Body of pancreas (tissue), 4 donors: ENCODE results near the gene NEMP2. TPM values are rescaled to one million over a fixed set of nuclear protein-coding genes. Genes with fewer than 3 reads are reported as not detected.

Experiments
- ATAC-seq: fragments of 150-250 bp; one replicate; pipeline ENCODE4 v1.9.1; 2016
- DNase-seq, 4 donors: peaks; one replicate each; pipeline ENCODE4 v3.0.0-alpha.2; 2019
- H3K27ac ChIP-seq, 4 donors: fragments of 200-600 bp; sonication (generic); 1 replicate in 3 of 4; 2 replicates in 1 of 4; pipeline versions ENCODE4 v1.5.1 to v1.6.1; 2016 to 2019; ENCODE audit warnings: mild to moderate bottlenecking in 1 of 4, mixed read lengths in 1 of 4, moderate library complexity in 1 of 4
- H3K27me3 ChIP-seq, 2 donors: fragments of 200-600 bp; sonication (generic); one replicate each; pipeline ENCODE4 v1.6.0; 2016; ENCODE audit warnings: mild to moderate bottlenecking in 1 of 2
- H3K36me3 ChIP-seq, 2 donors: fragments of 200-600 bp; sonication (generic); replicated peaks in 1 of 2; 2 replicates each; pipeline ENCODE4 v1.5.1; 2016; ENCODE audit warnings: low read depth in 2 of 2; ENCODE audit not compliant: insufficient read depth in 1 of 2
- H3K4me1 ChIP-seq: fragments of 200-600 bp; sonication (generic); one replicate; pipeline ENCODE4 v1.6.0; 2016
- H3K4me3 ChIP-seq, 2 donors: fragments of 200-600 bp; sonication (generic); 1 replicate in 1 of 2; 2 replicates in 1 of 2; pipeline ENCODE4 v1.5.1; 2016 to 2019
- H3K9me3 ChIP-seq, 3 donors: fragments of 200-600 bp; sonication (generic); 1 replicate in 2 of 3; 2 replicates in 1 of 3; pipeline ENCODE4 v1.5.1; 2016
- CTCF ChIP-seq, 7 experiments: fragments of 450-650 bp in 4 of 7; fragments of 200-600 bp in 3 of 7; sonication (generic) in 3 of 7; IDR thresholded peaks; one replicate each; pipeline ENCODE4 v1.5.1; 2016 to 2019; ENCODE audit warnings: antibody characterized with exemption in 7 of 7
- POLR2A ChIP-seq, 3 donors: fragments of 450-650 bp; IDR thresholded peaks; one replicate each; pipeline ENCODE4 v1.6.1; 2016; ENCODE audit warnings: antibody characterized with exemption in 3 of 3, mild to moderate bottlenecking in 2 of 3
- WGBS, 2 donors: methylation state at CpG; one replicate each; pipeline ENCODE4 v1.1.5; 2017; 5-methylcytosine and 5-hydroxymethylcytosine counted together
- intact Hi-C: fragments of 100-400 bp; cut with DNase I; formaldehyde crosslinking; loops from one replicate; pipeline ENCODE4 v1.15.1; 2023
- small RNA-seq: library from RNA; depleted of rRNA; stranded (forward); fragments of <200 nt; gene quantifications from one replicate; pipeline ENCODE3, GENCODE V24; 2016
- total RNA-seq, 2 donors: library from RNA; depleted of rRNA; stranded (reverse); fragments of >200 nt; gene quantifications; one replicate each; pipeline ENCODE4 v1.1.0, GENCODE V29; 2016

Gene NEMP2
- total RNA-seq, 2 donors from 2014 or later, result 3.0 to 3.9 TPM

DNA sequence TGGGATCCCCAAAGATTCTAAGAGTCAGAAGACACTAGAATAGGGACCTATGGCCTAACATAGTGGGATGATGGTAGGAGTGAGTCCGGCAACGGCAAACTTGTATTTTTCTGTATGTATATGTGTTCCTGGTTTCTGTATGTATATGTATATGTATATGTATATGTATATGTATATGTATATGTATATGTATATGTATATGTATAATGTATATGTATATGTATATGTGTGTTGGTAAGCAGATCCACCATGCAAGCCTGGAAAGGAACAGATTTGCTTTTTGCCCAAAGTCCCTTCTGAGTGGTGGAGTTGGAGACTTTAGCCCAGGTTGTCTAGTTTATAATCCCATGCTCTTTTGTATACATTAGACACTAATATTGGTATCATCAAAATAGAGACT, 79.7 kb downstream of the NEMP2 start:
- H3K4me3 ChIP-seq, result no peak overlapping the region
- 93 to 100% methylated on average over 2 of the region's 2 CpGs for WGBS, 2 donors
- H3K9me3 ChIP-seq, result no peaks in the 10 kb centered on the region
- no peak for DNase-seq
- H3K36me3 ChIP-seq, result no peaks in the 10 kb centered on the region
- H3K27me3 ChIP-seq, result no peaks in the 10 kb centered on the region
- H3K4me1 ChIP-seq, result no peaks in the 10 kb centered on the region
- intact Hi-C loops, result no loop called here
- no peak for TF ChIP-seq CTCF (IDR thresholded peaks at IDR 0.05)
- TF ChIP-seq POLR2A (IDR thresholded peaks at IDR 0.05), result no peak
- H3K27ac ChIP-seq, result no peak overlapping the region
- ATAC-seq, result no peak

Small RNA genes lying within 50 kb of the gene (small RNA-seq; reads per million reads assigned to genes)
- gene RN7SKP179, result not detected

Other genes starting within 250 kb of the NEMP2 start
- gene HIBCH, start 214.9 kb downstream of the NEMP2 start, total RNA-seq, result 10 to 100 TPM; 19.4 to 21.3 TPM
- gene INPP1, start 191.1 kb downstream of the NEMP2 start, total RNA-seq, result 10 to 100 TPM; 17.6 to 19.8 TPM
- 10 to 100 TPM; 38.7 to 46.8 TPM for gene MFSD6, start 126.4 kb downstream of the NEMP2 start, total RNA-seq
- 10 to 100 TPM; 19.8 to 30.1 TPM for gene NAB1, start 114.4 kb upstream of the NEMP2 start, total RNA-seq